ES-I3 (cell line): ENCODE measurements around the gene DDAH1.

Experiments
- H3K36me3 ChIP-seq: 2 replicates; pipeline ENCODE4 v1.6.1; 2013; ENCODE audit warnings: mild to moderate bottlenecking, low read length, control low read depth, moderate library complexity; ENCODE audit not compliant: insufficient read depth
- H3K4me1 ChIP-seq: 2 replicates; pipeline ENCODE4 v1.6.1; 2013; ENCODE audit warnings: mild to moderate bottlenecking, control low read depth, low read length; ENCODE audit not compliant: insufficient read depth
- H3K9ac ChIP-seq: 2 replicates; pipeline ENCODE4 v1.6.1; 2013; ENCODE audit warnings: low read depth, mild to moderate bottlenecking, low read length, moderate library complexity
- H3K9me3 ChIP-seq: 2 replicates; pipeline ENCODE4 v1.6.1; 2013; ENCODE audit warnings: mild to moderate bottlenecking, low read length, moderate library complexity; ENCODE audit not compliant: control insufficient read depth, insufficient read depth

DDAH1 gene

GRCh38 chr1:85342207-85342606 lies 122.8 kb downstream of the DDAH1 start:
- no peaks in the 10 kb centered on the region for H3K36me3 ChIP-seq
- peaks cover 44% of the 10 kb centered on the region for H3K4me1 ChIP-seq
- no peak overlapping the region for H3K9ac ChIP-seq
- no peaks in the 10 kb centered on the region for H3K9me3 ChIP-seq

GRCh38 chr1:85340427-85340826 lies 124.5 kb downstream of the DDAH1 start:
- Histone ChIP-seq H3K4me1 (peaks cover 44% of the 10 kb centered on the region), H3K9ac (no peak overlapping the region), H3K36me3 (no peaks in the 10 kb centered on the region), H3K9me3 (no peaks in the 10 kb centered on the region)

GRCh38 chr1:85339656-85340399 lies 125.1 kb downstream of the DDAH1 start:
- H3K4me1 ChIP-seq: peaks cover 44% of the 10 kb centered on the region
- no peaks in the 10 kb centered on the region for H3K9me3 ChIP-seq
- no peak overlapping the region for H3K9ac ChIP-seq
- H3K36me3 ChIP-seq: no peaks in the 10 kb centered on the region

GRCh38 chr1:85339089-85339488 lies 125.9 kb downstream of the DDAH1 start:
- H3K36me3 ChIP-seq: no peaks in the 10 kb centered on the region
- H3K9me3 ChIP-seq: 0 out of 2 replicates have a peak, but pooled peaks cover 3% of the 10 kb centered on the region
- H3K4me1 ChIP-seq: peaks cover 42% of the 10 kb centered on the region
- no peak overlapping the region for H3K9ac ChIP-seq

- Histone ChIP-seq H3K36me3 (no peaks in the 10 kb centered on the region), H3K9ac (no peak overlapping the region), H3K4me1 (peaks cover 36% of the 10 kb centered on the region), H3K9me3 (0 out of 2 replicates have a peak, but pooled peaks cover 5% of the 10 kb centered on the region)
These were observed 130.0 kb downstream of the DDAH1 start for GRCh38 chr1:85334962-85335361.

- Histone ChIP-seq H3K36me3 (no peaks in the 10 kb centered on the region), H3K4me1 (peaks cover 36% of the 10 kb centered on the region), H3K9ac (no peak overlapping the region), H3K9me3 (0 out of 2 replicates have a peak, but pooled peaks cover 5% of the 10 kb centered on the region)
These were observed 131.8 kb downstream of the DDAH1 start for GRCh38 chr1:85333186-85333585.

- H3K4me1 ChIP-seq: peaks cover 37% of the 10 kb centered on the region
- H3K9ac ChIP-seq: no peak overlapping the region
- 0 out of 2 replicates have a peak, but pooled peaks cover 5% of the 10 kb centered on the region for H3K9me3 ChIP-seq
These were observed 132.4 kb downstream of the DDAH1 start for GRCh38 chr1:85332575-85332974.

GRCh38 chr1:85330711-85331290 lies 134.2 kb downstream of the DDAH1 start:
- no peaks in the 10 kb centered on the region for H3K36me3 ChIP-seq
- H3K9ac ChIP-seq: no peak overlapping the region
- H3K4me1 ChIP-seq: peaks cover 42% of the 10 kb centered on the region

More at GRCh38 chr1:85332575-85332974, 132.4 kb downstream of the DDAH1 start:
- no peaks in the 10 kb centered on the region for H3K36me3 ChIP-seq

GRCh38 chr1:85330214-85330631 lies 134.7 kb downstream of the DDAH1 start:
- H3K9ac ChIP-seq: no peak overlapping the region
- 0 out of 2 replicates have a peak, but pooled peaks cover 5% of the 10 kb centered on the region for H3K9me3 ChIP-seq
- H3K4me1 ChIP-seq: peaks cover 43% of the 10 kb centered on the region
- no peaks in the 10 kb centered on the region for H3K36me3 ChIP-seq

More at GRCh38 chr1:85330711-85331290, 134.2 kb downstream of the DDAH1 start:
- 0 out of 2 replicates have a peak, but pooled peaks cover 5% of the 10 kb centered on the region for H3K9me3 ChIP-seq

- Histone ChIP-seq H3K9me3 (no peaks in the 10 kb centered on the region), H3K9ac (no peak overlapping the region), H3K36me3 (no peaks in the 10 kb centered on the region), H3K4me1 (peaks cover 49% of the 10 kb centered on the region)
These were observed 136.1 kb downstream of the DDAH1 start for GRCh38 chr1:85328713-85329397.

GRCh38 chr1:85327759-85328158 lies 137.2 kb downstream of the DDAH1 start:
- H3K9me3 ChIP-seq: no peaks in the 10 kb centered on the region
- H3K4me1 ChIP-seq: peaks cover 49% of the 10 kb centered on the region
- H3K36me3 ChIP-seq: no peaks in the 10 kb centered on the region
- H3K9ac ChIP-seq: no peak overlapping the region

GRCh38 chr1:85326851-85327250 lies 138.1 kb downstream of the DDAH1 start:
- Histone ChIP-seq H3K9me3 (no peaks in the 10 kb centered on the region), H3K4me1 (peaks cover 49% of the 10 kb centered on the region), H3K9ac (no peak overlapping the region), H3K36me3 (no peaks in the 10 kb centered on the region)

- no peak overlapping the region for H3K9ac ChIP-seq
- H3K36me3 ChIP-seq: no peaks in the 10 kb centered on the region
- H3K4me1 ChIP-seq: peaks cover 46% of the 10 kb centered on the region
- no peaks in the 10 kb centered on the region for H3K9me3 ChIP-seq
These were observed 138.6 kb downstream of the DDAH1 start for GRCh38 chr1:85326336-85326735.

- no peaks in the 10 kb centered on the region for H3K36me3 ChIP-seq
- no peak overlapping the region for H3K9ac ChIP-seq
- peaks cover 44% of the 10 kb centered on the region for H3K4me1 ChIP-seq
- no peaks in the 10 kb centered on the region for H3K9me3 ChIP-seq
These were observed 139.0 kb downstream of the DDAH1 start for GRCh38 chr1:85325920-85326319.
